GM12878 (cell line): ENCODE data around the gene SEPHS1. TPM values are rescaled to one million over a fixed set of nuclear protein-coding genes. Genes with fewer than 3 reads are reported as not detected.

ENCODE experiments used
- ATAC-seq: fragments of 200-7000 bp; cut with Tn5 transposase; 3 replicates; pipeline ENCODE4 v1.9.1; 2020; ENCODE audit warnings: mild to moderate bottlenecking, moderate library complexity
- BruUV-seq: library from RNA; stranded (reverse); fragments of 400-500 nt; replicated peaks from 2 replicates; lab custom pipeline; 2021; lab: Mats Ljungman, UMichigan
- CTCF ChIA-PET: fragments of 300-600 bp; sonication (Branson Sonifier 250); formaldehyde crosslinking; extraction: SDS; loops from one replicate; lab custom pipeline; 2021; ENCODE audit warnings: inconsistent platforms; lab: Yijun Ruan, JAX
- POLR2A ChIA-PET: fragments of 350-600 bp; formaldehyde crosslinking; extraction: SDS; loops from one replicate; lab custom pipeline; 2021; ENCODE audit warnings: inconsistent platforms; lab: Charles Lee
- RAD21 ChIA-PET: fragments of 300-600 bp; sonication (Branson Sonifier 250); formaldehyde crosslinking; loops from one replicate; lab custom pipeline; 2023; ENCODE audit warnings: antibody characterized with exemption; ENCODE audit not compliant: unreplicated experiment; lab: Charles Lee
- SMC1A ChIA-PET: fragments of 300-600 bp; sonication (Branson Sonifier 250); formaldehyde crosslinking; loops from one replicate; lab custom pipeline; 2023; ENCODE audit not compliant: unreplicated experiment, uncharacterized antibody; lab: Charles Lee
- DNase-seq: peaks from one replicate; pipeline ENCODE4 v3.0.0-alpha.2; 2011; ENCODE audit warnings: low read depth, low spot score
- FAIRE-seq: peaks from 3 replicates; lab custom pipeline; 2011; peaks lifted over from hg19 to GRCh38; lab: Jason Lieb, UNC
- H2AFZ ChIP-seq: 2 replicates; pipeline ENCODE4 v1.6.0; 2011; ENCODE audit warnings: low read depth, low read length, control low read depth; ENCODE audit not compliant: control insufficient read depth
- H3K27ac ChIP-seq: 2 replicates; pipeline ENCODE4 v1.5.1; 2011; ENCODE audit warnings: control low read depth; ENCODE audit not compliant: control insufficient read depth, insufficient read depth
- H3K27me3 ChIP-seq, 2 experiments: replicated peaks in 1 of 2; 2 replicates each; pipeline versions ENCODE4 v1.6.0 to v1.6.1; 2011; ENCODE audit warnings: low read length in 1 of 2; ENCODE audit not compliant: control insufficient read depth in 2 of 2, insufficient read depth in 2 of 2
- H3K36me3 ChIP-seq, 2 experiments: 2 replicates each; pipeline ENCODE4 v1.5.1; 2011; ENCODE audit warnings: low read length in 1 of 2; ENCODE audit not compliant: control insufficient read depth in 2 of 2, insufficient read depth in 2 of 2
- H3K4me1 ChIP-seq: 2 replicates; pipeline ENCODE4 v1.6.1; 2011; ENCODE audit warnings: mild to moderate bottlenecking, low read length, moderate library complexity, mixed read lengths; ENCODE audit not compliant: control insufficient read depth, insufficient read depth
- H3K4me2 ChIP-seq: 2 replicates; pipeline ENCODE4 v1.6.0; 2011; ENCODE audit warnings: control low read depth; ENCODE audit not compliant: control insufficient read depth, insufficient read depth
- H3K4me3 ChIP-seq: fragments of 200-600 bp; sonication (generic); 2 replicates; pipeline ENCODE4 v1.5.1; 2016
- H3K79me2 ChIP-seq: 2 replicates; pipeline ENCODE4 v1.6.0; 2011; ENCODE audit warnings: low read length; ENCODE audit not compliant: control insufficient read depth, insufficient read depth
- H3K9ac ChIP-seq: 2 replicates; pipeline ENCODE4 v1.8.0; 2011; ENCODE audit warnings: low read length, control low read depth, mixed read lengths; ENCODE audit not compliant: control insufficient read depth, insufficient read depth
- H3K9me3 ChIP-seq: replicated peaks from 3 replicates; pipeline ENCODE4 v1.5.1; 2011; ENCODE audit warnings: mild to moderate bottlenecking, low read length; ENCODE audit not compliant: control insufficient read depth, insufficient read depth
- H4K20me1 ChIP-seq: 2 replicates; pipeline ENCODE4 v1.6.0; 2011; ENCODE audit not compliant: control insufficient read depth, insufficient read depth
- EED ChIP-seq: sonication (generic); IDR thresholded peaks from 2 replicates; pipeline ENCODE4 v1.6.1; 2016; ENCODE audit warnings: antibody characterized with exemption, low read depth
- EZH2 ChIP-seq: IDR thresholded peaks from 2 replicates; pipeline ENCODE4 v1.6.1; 2012; ENCODE audit warnings: low read depth, mild to moderate bottlenecking, control low read depth, inconsistent platforms, low read length, borderline replicate concordance; ENCODE audit not compliant: control insufficient read depth
- IKZF1 ChIP-seq: fragments of 450-650 bp; conservative IDR thresholded peaks from 2 replicates; pipeline ENCODE4 v1.6.1; 2017; ENCODE audit warnings: antibody characterized with exemption, mild to moderate bottlenecking
- MTA3 ChIP-seq: IDR thresholded peaks from 2 replicates; pipeline ENCODE4 v1.6.1; 2012; ENCODE audit warnings: low read length, inconsistent platforms, borderline replicate concordance
- NFYA ChIP-seq: IDR thresholded peaks from 2 replicates; pipeline ENCODE4 v1.6.1; 2011; ENCODE audit warnings: low read depth, mild to moderate bottlenecking, low read length, improper control_type of control experiment, borderline replicate concordance
- POLR2A ChIP-seq: IDR thresholded peaks from 2 replicates; pipeline ENCODE4 v1.6.1; 2011; ENCODE audit warnings: low read depth, mild to moderate bottlenecking, low read length
- POLR2AphosphoS2 ChIP-seq: IDR thresholded peaks from 2 replicates; pipeline ENCODE4 v1.6.1; 2011; ENCODE audit warnings: low read depth, mild to moderate bottlenecking, low read length, improper control_type of control experiment, moderate library complexity
- STAT3 ChIP-seq: IDR thresholded peaks from 2 replicates; pipeline ENCODE4 v1.6.1; 2011; ENCODE audit warnings: low read depth, low read length, improper control_type of control experiment
- TCF12 ChIP-seq: IDR thresholded peaks from 2 replicates; pipeline ENCODE4 v1.6.1; 2011; ENCODE audit warnings: low read depth, mild to moderate bottlenecking, low read length
- ZBTB11 ChIP-seq: fragments of 450-650 bp; formaldehyde crosslinking; IDR thresholded peaks from 2 replicates; pipeline ENCODE4 v1.5.0; 2022; ENCODE audit warnings: mild to moderate bottlenecking, missing genetic modification characterization
- WGBS: methylation state at CpG from one replicate; pipeline ENCODE4 v1.1.6; 2016; ENCODE audit warnings: low lambda C conversion rate; ENCODE audit not compliant: insufficient replicate concordance, insufficient coverage; ENCODE audit errors: missing lambda C conversion rate; 5-methylcytosine and 5-hydroxymethylcytosine counted together
- in situ Hi-C: fragments of 300-500 bp; cut with MboI; formaldehyde crosslinking; loops from 9 replicates; pipeline ENCODE4 v1.14.3; 2018; ENCODE audit warnings: mixed read lengths
- intact Hi-C: fragments of 100-400 bp; cut with micrococcal nuclease; formaldehyde crosslinking; loops from one replicate; pipeline ENCODE4 v1.14.2; 2022; ENCODE audit not compliant: unreplicated experiment
- polyA plus RNA-seq, 11 experiments: library from polyadenylated mRNA; depleted of rRNA in 4 of 11; unstranded in 6 of 11; stranded (reverse) in 5 of 11; fragments of >200 nt; fragmentation: Nextera tagmentation in 4 of 11; fragmentation: Illumina TruSeq in 1 of 11; extraction: Ambion mirVana in 4 of 11; extraction: Trizol in 1 of 11; gene quantifications; 1 replicate in 1 of 11; 2 replicates in 10 of 11; pipeline versions ENCODE4 v1.2.1 to v1.2.3, GENCODE V29; 2011 to 2016; ENCODE audit warnings: inconsistent platforms in 2 of 11, missing spikeins in 2 of 11, low read depth in 1 of 11
- total RNA-seq, 4 experiments: library from RNA; depleted of rRNA in 3 of 4; stranded (reverse); fragments of >200 nt in 3 of 4; fragmentation: Illumina TruSeq in 1 of 4; extraction: Trizol in 1 of 4; gene quantifications; 2 replicates each; pipeline versions ENCODE4 v1.2.1 to v1.2.3, GENCODE V29; 2013 to 2021
- TF ChIP-seq, protein P1 (sequence below): IDR thresholded peaks from 2 replicates; pipeline ENCODE4 v1.6.1; 2012; ENCODE audit warnings: mild to moderate bottlenecking, low read depth, low read length

The SEPHS1 gene
- total and polyA plus RNA-seq, 10 of the 15 experiments (the other 5 are each of a cell fraction or from before 2014, with no cell fraction given): 14.7 to 85.4 (median 48.5) TPM

- in situ Hi-C loops: no loop called here
- Histone ChIP-seq H3K4me2 (no peak overlapping the region), H3K79me2 (no peaks in the 10 kb centered on the region), H3K4me1 (peaks cover 12% of the 10 kb centered on the region), H3K27me3 (no peaks in the 10 kb centered on the region; a peak in 1 of 4 replicates)
- DNase-seq: no peak
- BruUV-seq: no TSS peak
- intact Hi-C loops: no loop called here
- TF ChIP-seq NFYA (no peak), EZH2 (no peak), IKZF1 (no peak), TCF12 (no peak), ZBTB11 (CRISPR knock-in tag) (no peak), EED (no peak), STAT3 (no peak), MTA3 (no peak), POLR2A (no peak), POLR2AphosphoS2 (no peak)
- TF ChIP-seq, protein P1, sequence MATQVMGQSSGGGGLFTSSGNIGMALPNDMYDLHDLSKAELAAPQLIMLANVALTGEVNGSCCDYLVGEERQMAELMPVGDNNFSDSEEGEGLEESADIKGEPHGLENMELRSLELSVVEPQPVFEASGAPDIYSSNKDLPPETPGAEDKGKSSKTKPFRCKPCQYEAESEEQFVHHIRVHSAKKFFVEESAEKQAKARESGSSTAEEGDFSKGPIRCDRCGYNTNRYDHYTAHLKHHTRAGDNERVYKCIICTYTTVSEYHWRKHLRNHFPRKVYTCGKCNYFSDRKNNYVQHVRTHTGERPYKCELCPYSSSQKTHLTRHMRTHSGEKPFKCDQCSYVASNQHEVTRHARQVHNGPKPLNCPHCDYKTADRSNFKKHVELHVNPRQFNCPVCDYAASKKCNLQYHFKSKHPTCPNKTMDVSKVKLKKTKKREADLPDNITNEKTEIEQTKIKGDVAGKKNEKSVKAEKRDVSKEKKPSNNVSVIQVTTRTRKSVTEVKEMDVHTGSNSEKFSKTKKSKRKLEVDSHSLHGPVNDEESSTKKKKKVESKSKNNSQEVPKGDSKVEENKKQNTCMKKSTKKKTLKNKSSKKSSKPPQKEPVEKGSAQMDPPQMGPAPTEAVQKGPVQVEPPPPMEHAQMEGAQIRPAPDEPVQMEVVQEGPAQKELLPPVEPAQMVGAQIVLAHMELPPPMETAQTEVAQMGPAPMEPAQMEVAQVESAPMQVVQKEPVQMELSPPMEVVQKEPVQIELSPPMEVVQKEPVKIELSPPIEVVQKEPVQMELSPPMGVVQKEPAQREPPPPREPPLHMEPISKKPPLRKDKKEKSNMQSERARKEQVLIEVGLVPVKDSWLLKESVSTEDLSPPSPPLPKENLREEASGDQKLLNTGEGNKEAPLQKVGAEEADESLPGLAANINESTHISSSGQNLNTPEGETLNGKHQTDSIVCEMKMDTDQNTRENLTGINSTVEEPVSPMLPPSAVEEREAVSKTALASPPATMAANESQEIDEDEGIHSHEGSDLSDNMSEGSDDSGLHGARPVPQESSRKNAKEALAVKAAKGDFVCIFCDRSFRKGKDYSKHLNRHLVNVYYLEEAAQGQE: no peak
- TF ChIP-seq, all 136 proteins: peak for 0
- no peak for FAIRE-seq
- no peaks in the 10 kb centered on the region for H3K36me3 ChIP-seq
- SMC1A ChIA-PET: no interaction called here
- H3K4me3 ChIP-seq: no peak overlapping the region
- no peaks in the 10 kb centered on the region for H4K20me1 ChIP-seq
- RAD21 ChIA-PET: no interaction called here
- WGBS: 49% methylated on average over 4 of the region's 4 CpGs
- no peak overlapping the region for H3K27ac ChIP-seq
- POLR2A ChIA-PET: no interaction called here
- no peak overlapping the region for H3K9ac ChIP-seq
- H2AFZ ChIP-seq: no peak overlapping the region
- CTCF ChIA-PET: no interaction called here
- H3K9me3 ChIP-seq: no peaks in the 10 kb centered on the region
- no peak for ATAC-seq
These were observed 8.3 kb upstream of the SEPHS1 start for GRCh38 chr10:13356392-13356791.
